Spleen (tissue), 11 donors: Measurements from ENCODE around the gene MKLN1. TPM values are rescaled to one million over a fixed set of nuclear protein-coding genes. Genes with fewer than 3 reads are reported as not detected.
"Not testable (repeated sequence)": the region's sequence is repeated elsewhere in the genome, so short reads cannot be mapped to it uniquely, and the experiment has no call there.

Source experiments
- DNase-seq: peaks from one replicate; pipeline ENCODE4 v3.0.0-alpha.2; 2020
- H3K27ac ChIP-seq, 8 donors: fragments of 200-600 bp; sonication (generic) in 7 of 8; 1 replicate in 4 of 8; 2 replicates in 4 of 8; pipeline versions ENCODE4 v1.5.0 to v1.8.0; 2016 to 2021; ENCODE audit warnings: inconsistent platforms in 4 of 8, mild to moderate bottlenecking in 4 of 8, moderate library complexity in 1 of 8
- H3K27me3 ChIP-seq, 7 donors: fragments of 200-600 bp; sonication (generic) in 6 of 7; replicated peaks in 1 of 7; 1 replicate in 4 of 7; 2 replicates in 3 of 7; pipeline versions ENCODE4 v1.5.0 to v1.8.0; 2016 to 2021; ENCODE audit warnings: inconsistent platforms in 3 of 7, mild to moderate bottlenecking in 1 of 7
- H3K36me3 ChIP-seq, 6 donors: fragments of 200-600 bp; sonication (generic) in 5 of 6; 1 replicate in 4 of 6; 2 replicates in 2 of 6; pipeline versions ENCODE4 v1.5.0 to v1.8.0; 2016 to 2021; ENCODE audit warnings: inconsistent platforms in 2 of 6
- H3K4me1 ChIP-seq, 6 donors: fragments of 200-600 bp; sonication (generic) in 5 of 6; 1 replicate in 3 of 6; 2 replicates in 3 of 6; pipeline versions ENCODE4 v1.5.0 to v1.8.0; 2016 to 2021; ENCODE audit warnings: inconsistent platforms in 3 of 6
- H3K4me3 ChIP-seq, 8 donors: fragments of 200-600 bp; sonication (generic) in 7 of 8; 1 replicate in 4 of 8; 2 replicates in 4 of 8; pipeline versions ENCODE4 v1.5.0 to v1.8.0; 2016 to 2021; ENCODE audit warnings: inconsistent platforms in 4 of 8, mild to moderate bottlenecking in 4 of 8, moderate library complexity in 2 of 8
- H3K9me3 ChIP-seq, 8 donors: fragments of 200-600 bp; sonication (generic) in 7 of 8; 1 replicate in 4 of 8; 2 replicates in 4 of 8; pipeline versions ENCODE4 v1.5.0 to v1.8.0; 2016 to 2021; ENCODE audit warnings: inconsistent platforms in 4 of 8
- POLR2A ChIP-seq, 3 donors: fragments of 450-650 bp; IDR thresholded peaks; one replicate each; pipeline ENCODE4 v1.5.1; 2017; ENCODE audit warnings: antibody characterized with exemption in 3 of 3, mild to moderate bottlenecking in 1 of 3
- POLR2AphosphoS5 ChIP-seq, 3 donors: sonication (generic); formaldehyde crosslinking; IDR thresholded peaks; one replicate each; pipeline ENCODE4 v1.5.1; 2017; ENCODE audit warnings: antibody characterized with exemption in 3 of 3
- WGBS, 5 donors: extraction: QIAGEN DNeasy Blood & Tissue Kit in 3 of 5; methylation state at CpG; one replicate each; pipeline versions ENCODE4 v1.1.5 to v1.1.7; 2013 to 2018; 5-methylcytosine and 5-hydroxymethylcytosine counted together
- intact Hi-C: fragments of 100-400 bp; cut with DNase I; formaldehyde crosslinking; loops from one replicate; pipeline ENCODE4 v1.15.0; 2023; ENCODE audit warnings: low total_unique reads
- polyA plus RNA-seq, 3 donors: library from polyadenylated mRNA; stranded (reverse); fragments of 200-250 nt; gene quantifications; one replicate each; pipeline ENCODE4 v1.2.1, GENCODE V29; 2013
- total RNA-seq, 7 donors: library from RNA; depleted of rRNA in 3 of 7; stranded (reverse); fragments of >200 nt in 3 of 7; fragmentation: NEBNext Ultra II Directional in 4 of 7; extraction: Animal tissue kit (Norgen Biotek cat#: 25700) in 4 of 7; gene quantifications; one replicate each; pipeline versions ENCODE4 v1.1.0 to v1.2.1, GENCODE V29; 2016 to 2021
- TF ChIP-seq, protein P1 (sequence below), 11 experiments: fragments of 200-600 bp in 7 of 11; fragments of 450-650 bp in 4 of 11; sonication (generic) in 4 of 11; IDR thresholded peaks in 8 of 11; conservative IDR thresholded peaks in 3 of 11; 1 replicate in 7 of 11; 2 replicates in 4 of 11; pipeline versions ENCODE4 v1.4.0 to v1.8.0; 2016 to 2021; ENCODE audit warnings: antibody characterized with exemption in 11 of 11, inconsistent platforms in 4 of 11, mild to moderate bottlenecking in 1 of 11
- donor health status: healthy with polysubstance abuse.
- donor health status: DM: no; HTN: no; CAD: no; lungs with moderate emphysema.
- donor health status: DM: no; HTN: no; CAD: no.
- donor health status: Bipolar disorder and iron deficiency.
- donor health status: healthy.
- donor health status: DM: no; HTN: no; CAD: no.
- donor health status: DM: yes; HTN: yes; CAD: no.

The MKLN1 gene
- total and polyA plus RNA-seq, 10 donors: 7.1 to 87.4 (median 66.5) TPM

DNA sequence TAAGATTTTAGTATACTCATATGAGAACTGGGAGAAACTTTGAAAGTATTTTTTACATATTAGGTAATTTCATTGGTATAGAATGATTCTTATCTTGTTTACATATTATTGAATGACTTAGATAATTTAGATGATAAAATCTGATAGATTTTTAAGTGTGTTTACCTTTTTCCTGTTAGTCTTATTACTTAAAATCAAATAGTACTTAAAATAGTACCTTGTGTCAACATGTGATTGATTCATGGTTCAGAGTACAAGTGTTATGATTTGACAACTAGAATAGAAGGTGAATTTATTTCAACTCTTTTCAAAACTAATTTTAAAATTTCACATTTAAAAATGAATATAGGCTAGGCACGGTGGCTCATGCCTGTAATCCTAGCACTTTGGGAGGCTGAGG lies 4.1 kb downstream of the MKLN1 start:
- Histone ChIP-seq H3K27ac (no peak overlapping the region), H3K36me3 (peaks cover 0 to 15% (median 0%) of the 10 kb centered on the region in 6 donors), H3K4me1 (peaks cover 22 to 68% (median 52%) of the 10 kb centered on the region in 6 donors), H3K27me3 (no peaks in the 10 kb centered on the region), H3K4me3 (no peak overlapping the region), H3K9me3 (peaks cover 0 to 23% (median 17%) of the 10 kb centered on the region in 8 donors)
- 47 to 91% (median 86%) methylated on average over 1 of the region's 1 CpG for WGBS, 5 donors
- no peak for DNase-seq
- no peak for TF ChIP-seq POLR2A (IDR thresholded peaks at IDR 0.05)
- intact Hi-C loops: no loop called here

DNA sequence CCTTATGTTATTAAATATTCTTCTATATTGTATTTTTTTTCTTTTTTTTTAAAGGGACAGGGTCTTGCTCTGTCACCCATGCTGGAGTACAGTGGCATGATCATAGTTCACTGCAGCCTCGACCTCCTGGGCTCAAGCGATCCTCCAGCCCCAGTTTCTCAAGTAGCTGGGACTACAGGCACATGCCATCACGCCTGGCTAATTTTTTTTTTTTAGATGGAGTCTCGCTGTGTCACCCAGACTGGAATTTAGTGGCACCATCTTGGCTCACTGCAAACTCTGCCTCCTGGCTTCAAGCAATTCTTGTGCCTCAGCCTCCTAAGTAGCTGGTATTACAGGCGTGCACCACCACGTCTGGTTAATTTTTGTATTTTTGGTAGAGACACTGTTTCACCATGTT lies 5.1 kb downstream of the MKLN1 start:
- H3K27me3 ChIP-seq, DNase-seq, intact Hi-C loops, H3K27ac ChIP-seq, H3K4me3 ChIP-seq: not testable (repeated sequence)
- peaks cover 0 to 32% (median 26%) of the 10 kb centered on the region in 8 donors for H3K9me3 ChIP-seq
- WGBS, 5 donors: 95 to 97% (median 97%) methylated on average over 6 of the region's 6 CpGs
- H3K4me1 ChIP-seq: peaks cover 22 to 62% (median 48%) of the 10 kb centered on the region in 6 donors
- H3K36me3 ChIP-seq: peaks cover 0 to 15% (median 0%) of the 10 kb centered on the region in 6 donors

DNA sequence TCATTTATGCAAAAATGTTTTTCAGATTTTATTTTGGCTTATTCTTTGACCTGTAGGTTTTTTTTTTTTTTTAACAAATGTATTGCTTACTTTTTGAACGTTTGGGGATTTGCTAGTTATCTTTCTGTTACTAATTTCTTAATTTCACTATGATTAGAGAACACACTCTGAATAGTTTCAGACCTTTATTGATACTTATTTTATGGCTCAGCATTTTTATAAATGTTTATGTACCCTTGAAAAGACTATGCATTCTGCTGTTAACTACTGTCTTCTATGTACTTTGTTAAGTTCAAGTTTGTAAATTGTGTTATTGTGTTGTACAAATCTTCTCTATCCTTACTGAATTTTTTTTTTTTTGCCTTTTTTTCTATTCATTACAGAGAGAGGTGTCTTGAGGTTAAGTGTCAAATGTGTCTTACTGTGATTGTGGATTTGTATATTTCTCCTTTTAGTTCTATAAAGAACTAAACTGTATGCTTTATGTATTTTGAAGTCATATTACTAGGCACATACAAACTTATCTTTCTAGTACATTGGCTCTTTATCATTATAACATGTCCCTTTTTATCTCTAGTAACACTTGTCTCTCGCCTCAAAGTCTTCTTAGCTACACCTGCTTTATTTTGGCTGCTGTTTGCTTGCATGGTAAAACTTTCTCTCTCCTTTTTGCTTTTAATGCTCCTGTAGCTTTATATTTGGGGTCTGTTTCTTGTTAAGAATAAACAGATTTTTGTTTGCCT lies 8.1 kb downstream of the MKLN1 start:
- H3K4me3 ChIP-seq: no peak overlapping the region
- TF ChIP-seq POLR2A (IDR thresholded peaks at IDR 0.05) (no peak), POLR2AphosphoS5 (IDR thresholded peaks at IDR 0.05) (no peak)
- TF ChIP-seq, protein P1, sequence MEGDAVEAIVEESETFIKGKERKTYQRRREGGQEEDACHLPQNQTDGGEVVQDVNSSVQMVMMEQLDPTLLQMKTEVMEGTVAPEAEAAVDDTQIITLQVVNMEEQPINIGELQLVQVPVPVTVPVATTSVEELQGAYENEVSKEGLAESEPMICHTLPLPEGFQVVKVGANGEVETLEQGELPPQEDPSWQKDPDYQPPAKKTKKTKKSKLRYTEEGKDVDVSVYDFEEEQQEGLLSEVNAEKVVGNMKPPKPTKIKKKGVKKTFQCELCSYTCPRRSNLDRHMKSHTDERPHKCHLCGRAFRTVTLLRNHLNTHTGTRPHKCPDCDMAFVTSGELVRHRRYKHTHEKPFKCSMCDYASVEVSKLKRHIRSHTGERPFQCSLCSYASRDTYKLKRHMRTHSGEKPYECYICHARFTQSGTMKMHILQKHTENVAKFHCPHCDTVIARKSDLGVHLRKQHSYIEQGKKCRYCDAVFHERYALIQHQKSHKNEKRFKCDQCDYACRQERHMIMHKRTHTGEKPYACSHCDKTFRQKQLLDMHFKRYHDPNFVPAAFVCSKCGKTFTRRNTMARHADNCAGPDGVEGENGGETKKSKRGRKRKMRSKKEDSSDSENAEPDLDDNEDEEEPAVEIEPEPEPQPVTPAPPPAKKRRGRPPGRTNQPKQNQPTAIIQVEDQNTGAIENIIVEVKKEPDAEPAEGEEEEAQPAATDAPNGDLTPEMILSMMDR (IDR thresholded peaks at IDR 0.05 in 8 of 11, conservative IDR thresholded peaks at IDR 0.05 in 3 of 11): no peak

DNA sequence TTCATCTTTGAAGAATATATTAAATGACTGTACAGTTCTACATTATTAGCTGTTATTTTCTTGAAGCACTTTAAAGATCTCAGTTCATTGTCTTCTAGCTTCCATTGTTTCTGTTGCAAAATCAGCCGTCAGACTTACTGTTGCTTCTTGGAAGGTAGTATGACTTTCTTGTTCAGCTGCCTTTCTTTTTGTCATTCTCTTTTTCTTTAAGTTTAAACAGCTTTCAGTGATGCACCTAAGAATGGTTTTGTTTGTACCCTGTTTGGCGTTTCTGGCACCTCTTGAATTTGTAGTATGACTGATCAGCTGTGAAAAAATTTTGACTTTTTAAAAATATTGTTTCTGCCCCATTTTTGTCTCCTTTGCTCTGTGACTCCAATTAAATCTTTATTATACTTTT lies 9.3 kb downstream of the MKLN1 start:
- H3K27ac ChIP-seq: no peak overlapping the region
- no peak overlapping the region for H3K4me3 ChIP-seq
- H3K4me1 ChIP-seq: peaks cover 0 to 56% (median 28%) of the 10 kb centered on the region in 6 donors
- WGBS, 5 donors: 95 to 99% (median 97%) methylated on average over 2 of the region's 2 CpGs
- no peaks in the 10 kb centered on the region for H3K27me3 ChIP-seq
- H3K9me3 ChIP-seq: peaks cover 0 to 36% (median 34%) of the 10 kb centered on the region in 8 donors
- DNase-seq: no peak
- intact Hi-C loops: no loop called here
- peaks cover 0 to 22% (median 0%) of the 10 kb centered on the region in 6 donors for H3K36me3 ChIP-seq
- TF ChIP-seq POLR2A (IDR thresholded peaks at IDR 0.05) (no peak), POLR2AphosphoS5 (IDR thresholded peaks at IDR 0.05) (no peak)
- TF ChIP-seq, protein P1 (IDR thresholded peaks at IDR 0.05 in 8 of 11, conservative IDR thresholded peaks at IDR 0.05 in 3 of 11): no peak

More for the DNA sequence above, 8.1 kb downstream of the MKLN1 start:
- Histone ChIP-seq H3K36me3 (peaks cover 0 to 22% (median 0%) of the 10 kb centered on the region in 6 donors), H3K4me1 (peaks cover 3 to 56% (median 34%) of the 10 kb centered on the region in 6 donors), H3K27me3 (no peaks in the 10 kb centered on the region), H3K27ac (no peak overlapping the region), H3K9me3 (peaks cover 0 to 36% (median 34%) of the 10 kb centered on the region in 8 donors)
- WGBS, 5 donors: 76 to 85% (median 81%) methylated on average over 2 of the region's 2 CpGs
- no peak for DNase-seq
- intact Hi-C loops: no loop called here

DNA sequence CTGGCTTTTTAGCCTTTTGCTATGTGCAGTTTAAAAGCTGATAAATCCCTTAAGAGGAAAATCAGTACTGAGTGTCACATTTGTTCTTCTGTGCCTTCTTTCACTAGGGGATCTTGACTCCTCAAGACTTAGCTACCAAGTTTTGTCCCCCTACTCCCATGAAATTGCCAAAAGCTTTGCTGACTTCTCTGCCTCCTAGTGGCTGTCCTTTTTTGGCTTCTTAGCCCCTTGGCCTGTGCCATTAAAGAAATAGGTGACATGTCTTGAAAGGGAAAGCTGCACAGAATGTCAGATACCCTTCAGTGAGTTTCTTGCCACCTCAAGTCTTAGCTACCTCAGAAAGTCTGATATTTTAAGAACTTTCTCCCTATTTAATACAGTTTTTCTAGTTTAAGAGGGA lies 10.5 kb downstream of the MKLN1 start:
- Histone ChIP-seq H3K27me3 (no peaks in the 10 kb centered on the region), H3K4me3 (no peak overlapping the region), H3K27ac (no peak overlapping the region), H3K4me1 (peaks cover 0 to 60% (median 27%) of the 10 kb centered on the region in 6 donors), H3K36me3 (peaks cover 0 to 17% (median 0%) of the 10 kb centered on the region in 6 donors), H3K9me3 (peaks cover 0 to 36% (median 34%) of the 10 kb centered on the region in 8 donors)
- TF ChIP-seq, protein P1 (IDR thresholded peaks at IDR 0.05 in 8 of 11, conservative IDR thresholded peaks at IDR 0.05 in 3 of 11): no peak
- no peak for TF ChIP-seq POLR2AphosphoS5 (IDR thresholded peaks at IDR 0.05)
- TF ChIP-seq POLR2A (IDR thresholded peaks at IDR 0.05): no peak
- intact Hi-C loops: no loop called here
- no peak for DNase-seq
